HG03060 (cell line): ENCODE results near the gene LORICRIN.
A peak's percentile ranks its signal among the peaks of the same experiment; 100 is the strongest.

Experiments used
- ATAC-seq: cut with Tn5 transposase; IDR thresholded peaks from one replicate; pipeline ENCODE4 v1.9.1; 2021; ENCODE audit warnings: low read depth, moderate number of reproducible peaks; ENCODE audit not compliant: unreplicated experiment

The LORICRIN gene

GRCh38 chr1:153248176-153248879 lies 11.2 kb upstream of the LORICRIN start:
- no peak for ATAC-seq

- no peak for ATAC-seq
Observed at GRCh38 chr1:153250166-153250565, 9.3 kb upstream of the LORICRIN start.

- no peak for ATAC-seq
Observed at GRCh38 chr1:153251087-153251486, 8.4 kb upstream of the LORICRIN start.

GRCh38 chr1:153251562-153251961 lies 7.9 kb upstream of the LORICRIN start:
- no peak for ATAC-seq

GRCh38 chr1:153251988-153252387 lies 7.5 kb upstream of the LORICRIN start:
- no peak for ATAC-seq

- no peak for ATAC-seq
Observed at GRCh38 chr1:153253076-153253475, 6.4 kb upstream of the LORICRIN start.

- no peak for ATAC-seq
Observed at GRCh38 chr1:153253693-153254092, 5.8 kb upstream of the LORICRIN start.

- no peak for ATAC-seq
Observed at GRCh38 chr1:153260585-153261280, 1.2 kb downstream of the LORICRIN start.

GRCh38 chr1:153261281-153262069 lies 2.0 kb downstream of the LORICRIN start:
- ATAC-seq = no peak

GRCh38 chr1:153262070-153262366 lies 2.5 kb downstream of the LORICRIN start:
- no peak for ATAC-seq

GRCh38 chr1:153262462-153263157 lies 3.1 kb downstream of the LORICRIN start:
- no peak for ATAC-seq

GRCh38 chr1:153265457-153265856 lies 6.0 kb downstream of the LORICRIN start:
- ATAC-seq = no peak

GRCh38 chr1:153271711-153272110 lies 12.2 kb downstream of the LORICRIN start:
- no peak for ATAC-seq

GRCh38 chr1:153272186-153272585 lies 12.7 kb downstream of the LORICRIN start:
- ATAC-seq = no peak

- peak; percentile 49 for ATAC-seq
Observed at GRCh38 chr1:153277852-153278251, 18.4 kb downstream of the LORICRIN start.

- ATAC-seq = no peak
Observed at GRCh38 chr1:153288634-153289275, 29.3 kb downstream of the LORICRIN start.

- ATAC-seq = no peak
Observed at GRCh38 chr1:153291514-153291913, 32.0 kb downstream of the LORICRIN start.

- no peak for ATAC-seq
Observed at GRCh38 chr1:153292185-153292584, 32.7 kb downstream of the LORICRIN start.

- ATAC-seq = no peak
Observed at GRCh38 chr1:153292740-153293479, 33.4 kb downstream of the LORICRIN start.

GRCh38 chr1:153293480-153293775 lies 33.9 kb downstream of the LORICRIN start:
- no peak for ATAC-seq
